Left lung (tissue), 10 donors: ENCODE results near the gene KCNA2. TPM values are rescaled to one million over a fixed set of nuclear protein-coding genes. Genes with fewer than 3 reads are reported as not detected.

Experiments
- ATAC-seq: fragments of 200-7000 bp; cut with Tn5 transposase; one replicate; pipeline ENCODE4 v1.9.1; 2020; ENCODE audit warnings: moderate library complexity
- DNase-seq, 4 donors: peaks; one replicate each; pipeline ENCODE4 v3.0.0-alpha.2; 2013 to 2020
- H3K27ac ChIP-seq, 2 donors: fragments of 200-600 bp; sonication (generic) in 1 of 2; one replicate each; pipeline versions ENCODE4 v1.5.0 to v1.8.0; 2020 to 2021
- H3K27me3 ChIP-seq, 2 donors: fragments of 200-600 bp; sonication (generic) in 1 of 2; one replicate each; pipeline versions ENCODE4 v1.5.0 to v1.8.0; 2020 to 2021
- H3K36me3 ChIP-seq, 2 donors: fragments of 200-600 bp; sonication (generic) in 1 of 2; one replicate each; pipeline versions ENCODE4 v1.5.0 to v1.8.0; 2020 to 2021
- H3K4me1 ChIP-seq, 2 donors: fragments of 200-600 bp; one replicate each; pipeline ENCODE4 v1.8.0; 2021
- H3K4me3 ChIP-seq, 2 donors: fragments of 200-600 bp; sonication (generic) in 1 of 2; one replicate each; pipeline versions ENCODE4 v1.5.0 to v1.8.0; 2020 to 2021; ENCODE audit warnings: mild to moderate bottlenecking in 1 of 2
- H3K9me3 ChIP-seq, 2 donors: fragments of 200-600 bp; sonication (generic) in 1 of 2; one replicate each; pipeline versions ENCODE4 v1.5.0 to v1.8.0; 2020 to 2021
- intact Hi-C, 2 donors: fragments of 100-400 bp; cut with DNase I; formaldehyde crosslinking; loops; one replicate each; pipeline versions ENCODE4 v1.11.2 to v1.14.2; 2022
- polyA plus RNA-seq, 6 donors: library from polyadenylated mRNA; unstranded; fragments of 120-200 nt; gene quantifications; one replicate each; pipeline ENCODE4 v1.2.1, GENCODE V29; 2013; ENCODE audit not compliant: insufficient read length in 6 of 6
- total RNA-seq, 2 donors: library from RNA; stranded (reverse); fragmentation: NEBNext Ultra II Directional; extraction: Animal tissue kit (Norgen Biotek cat#: 25700); gene quantifications; one replicate each; pipeline ENCODE4 v1.2.1, GENCODE V29; 2021
- TF ChIP-seq, protein P1 (sequence below), 2 donors: fragments of 200-600 bp; sonication (generic) in 1 of 2; IDR thresholded peaks; one replicate each; pipeline versions ENCODE4 v1.5.0 to v1.8.0; 2021; ENCODE audit warnings: antibody characterized with exemption in 2 of 2
- donor health status: DM: no; HTN: yes; CAD: no.
- donor health status: DM: no; HTN: no; CAD: no.

KCNA2 gene
- total and polyA plus RNA-seq, 8 donors, result 0.42 to 1.1 (median 0.72) TPM

DNA sequence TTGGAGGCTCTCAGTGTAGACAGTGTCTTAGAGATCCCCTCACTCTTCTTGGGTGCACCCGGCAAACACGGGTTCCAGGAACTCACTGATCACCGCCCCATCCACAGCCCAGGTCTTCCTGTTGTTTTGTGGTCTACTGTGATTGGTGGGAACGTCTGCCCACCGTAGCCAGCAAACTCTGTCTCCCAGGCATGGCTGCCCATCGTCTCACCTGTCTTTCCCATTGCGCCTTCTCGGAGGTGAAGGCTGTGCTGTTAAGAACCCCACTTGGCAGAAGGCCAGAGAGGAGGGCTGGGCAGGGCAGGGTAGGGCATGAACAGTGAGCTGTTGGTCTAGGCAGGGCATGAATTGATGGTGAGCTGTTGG is 14.1 kb upstream of the KCNA2 start:
- Histone ChIP-seq H3K9me3 (no peaks in the 10 kb centered on the region), H3K4me3 (no peak overlapping the region), H3K27me3 (peaks cover 0 to 38% of the 10 kb centered on the region in 2 donors), H3K36me3 (no peaks in the 10 kb centered on the region), H3K4me1 (peaks cover 0 to 9% of the 10 kb centered on the region in 2 donors), H3K27ac (no peak overlapping the region)
- intact Hi-C loops, result no loop called here
- ATAC-seq, result peak; percentile 4
- DNase-seq, result no peak
- TF ChIP-seq, protein P1, sequence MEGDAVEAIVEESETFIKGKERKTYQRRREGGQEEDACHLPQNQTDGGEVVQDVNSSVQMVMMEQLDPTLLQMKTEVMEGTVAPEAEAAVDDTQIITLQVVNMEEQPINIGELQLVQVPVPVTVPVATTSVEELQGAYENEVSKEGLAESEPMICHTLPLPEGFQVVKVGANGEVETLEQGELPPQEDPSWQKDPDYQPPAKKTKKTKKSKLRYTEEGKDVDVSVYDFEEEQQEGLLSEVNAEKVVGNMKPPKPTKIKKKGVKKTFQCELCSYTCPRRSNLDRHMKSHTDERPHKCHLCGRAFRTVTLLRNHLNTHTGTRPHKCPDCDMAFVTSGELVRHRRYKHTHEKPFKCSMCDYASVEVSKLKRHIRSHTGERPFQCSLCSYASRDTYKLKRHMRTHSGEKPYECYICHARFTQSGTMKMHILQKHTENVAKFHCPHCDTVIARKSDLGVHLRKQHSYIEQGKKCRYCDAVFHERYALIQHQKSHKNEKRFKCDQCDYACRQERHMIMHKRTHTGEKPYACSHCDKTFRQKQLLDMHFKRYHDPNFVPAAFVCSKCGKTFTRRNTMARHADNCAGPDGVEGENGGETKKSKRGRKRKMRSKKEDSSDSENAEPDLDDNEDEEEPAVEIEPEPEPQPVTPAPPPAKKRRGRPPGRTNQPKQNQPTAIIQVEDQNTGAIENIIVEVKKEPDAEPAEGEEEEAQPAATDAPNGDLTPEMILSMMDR (IDR thresholded peaks at IDR 0.05), result no peak

DNA sequence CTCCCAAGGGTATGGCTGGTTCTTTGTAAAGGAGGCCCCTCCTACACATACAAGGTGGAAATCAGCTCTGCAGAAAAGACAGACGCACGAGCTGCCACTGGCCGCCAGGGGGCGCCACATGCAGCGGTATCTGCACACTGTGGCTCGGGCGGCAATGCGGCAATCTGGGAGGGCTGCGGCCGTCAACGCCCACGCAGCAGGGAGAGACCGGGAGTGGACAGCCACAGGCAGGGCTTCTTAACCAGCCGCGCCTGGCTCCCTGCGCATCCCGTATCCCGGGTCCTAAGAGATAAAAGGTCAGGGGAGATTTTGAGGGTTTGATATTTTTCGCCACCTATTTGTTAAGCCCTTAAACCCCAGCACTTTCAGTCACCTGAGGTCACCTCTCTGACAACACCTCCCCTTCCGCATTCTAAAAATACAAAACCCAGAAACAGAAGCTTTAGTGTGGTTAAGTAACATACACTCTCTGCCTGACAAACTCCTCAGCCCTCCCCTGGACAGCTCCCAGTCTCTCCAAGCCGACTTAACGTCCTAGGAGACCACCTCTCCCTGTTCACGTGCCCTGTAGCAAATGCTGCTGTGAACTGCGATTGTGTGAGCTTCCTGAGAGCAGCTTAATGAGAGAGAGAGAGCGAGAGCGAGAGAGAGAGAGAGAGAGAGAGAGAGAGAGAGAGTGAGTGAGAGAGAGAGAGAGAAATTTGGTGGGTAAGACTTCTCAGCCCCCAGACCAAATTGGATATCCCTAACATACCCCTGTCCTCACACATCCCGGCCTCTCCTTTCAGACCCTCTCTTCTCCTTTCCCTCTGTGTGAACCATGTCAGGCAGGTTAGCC is 13.5 kb upstream of the KCNA2 start:
- intact Hi-C loops, result loop anchor here in 1 of 2 donors (5.0 kb wide), 2 partner anchors 97 to 163 kb away; no protein-coding TSS in a partner anchor

DNA sequence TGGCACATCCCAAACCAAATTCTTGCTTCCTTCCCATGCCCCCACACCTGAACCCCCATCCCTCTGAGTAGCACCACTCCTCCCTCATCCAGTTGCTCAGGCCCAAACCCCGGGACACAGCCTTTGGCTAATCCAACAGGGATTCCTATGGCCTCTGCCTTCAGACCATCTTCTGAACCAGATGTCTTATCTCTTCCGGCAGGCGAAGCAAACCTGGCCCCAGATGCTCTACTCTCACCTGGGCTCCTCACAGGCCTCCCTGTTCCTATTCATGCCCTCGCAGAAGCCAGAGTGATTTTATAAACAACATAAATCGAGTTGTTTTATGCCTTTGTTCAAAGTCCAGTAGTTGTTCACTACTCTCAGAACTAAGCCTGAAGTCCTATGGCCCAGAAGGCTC is 12.5 kb upstream of the KCNA2 start:
- H3K9me3 ChIP-seq, result no peaks in the 10 kb centered on the region
- DNase-seq (no peak), ATAC-seq (no peak)
- intact Hi-C loops, result loop anchor here in 1 of 2 donors (5.0 kb wide), 2 partner anchors 96 to 164 kb away; no protein-coding TSS in a partner anchor
- no peak overlapping the region for H3K27ac ChIP-seq
- TF ChIP-seq, protein P1 (IDR thresholded peaks at IDR 0.05), result no peak
- H3K27me3 ChIP-seq, result peaks cover 0 to 38% of the 10 kb centered on the region in 2 donors
- no peaks in the 10 kb centered on the region for H3K36me3 ChIP-seq
- no peak overlapping the region for H3K4me3 ChIP-seq
- peaks cover 0 to 9% of the 10 kb centered on the region in 2 donors for H3K4me1 ChIP-seq

More for the DNA sequence above, 13.5 kb upstream of the KCNA2 start:
- Histone ChIP-seq H3K27ac (peak overlapping the region in 1 of 2 donors; percentile 20), H3K36me3 (no peaks in the 10 kb centered on the region), H3K9me3 (no peaks in the 10 kb centered on the region), H3K4me3 (peak overlapping the region; percentile 3 to 30), H3K27me3 (peaks cover 0 to 38% of the 10 kb centered on the region in 2 donors), H3K4me1 (peaks cover 0 to 9% of the 10 kb centered on the region in 2 donors)
- TF ChIP-seq, protein P1 (IDR thresholded peaks at IDR 0.05), result peak; percentile 92 to 94
- ATAC-seq (peak; percentile 97), DNase-seq (peak; percentile 51 to 98 (median 86))

DNA sequence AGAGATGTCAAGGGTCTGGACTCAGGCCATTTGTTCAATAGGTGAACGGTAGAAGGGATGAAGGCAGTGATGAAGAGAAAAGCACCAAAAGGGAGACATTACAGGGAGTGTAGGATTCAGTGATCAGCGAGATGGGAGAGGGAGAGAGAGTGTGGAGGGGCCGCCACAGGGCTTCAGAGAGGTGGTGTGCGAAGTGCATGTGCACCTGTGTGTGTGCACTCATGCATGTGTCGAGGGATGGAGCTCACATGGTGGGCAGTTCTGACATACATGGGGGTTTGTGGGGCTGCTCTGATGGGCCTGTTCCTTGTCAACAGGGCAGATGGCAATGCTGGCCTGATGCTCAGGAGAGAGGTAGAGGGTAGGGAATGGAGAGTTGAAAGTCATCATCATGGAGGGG is 11.4 kb upstream of the KCNA2 start:
- ATAC-seq (no peak), DNase-seq (no peak)
- H3K27me3 ChIP-seq, result peaks cover 0 to 38% of the 10 kb centered on the region in 2 donors
- no peak overlapping the region for H3K4me3 ChIP-seq
- H3K27ac ChIP-seq, result no peak overlapping the region
- peaks cover 0 to 9% of the 10 kb centered on the region in 2 donors for H3K4me1 ChIP-seq
- TF ChIP-seq, protein P1 (IDR thresholded peaks at IDR 0.05), result no peak
- intact Hi-C loops, result loop anchor here in 1 of 2 donors (5.0 kb wide), 2 partner anchors 95 to 165 kb away; no protein-coding TSS in a partner anchor
- no peaks in the 10 kb centered on the region for H3K36me3 ChIP-seq
- no peaks in the 10 kb centered on the region for H3K9me3 ChIP-seq

GRCh38 chr1:110617116-110617515 is 11.0 kb upstream of the KCNA2 start:
- peaks cover 0 to 42% of the 10 kb centered on the region in 2 donors for H3K27me3 ChIP-seq
- H3K27ac ChIP-seq, result no peak overlapping the region
- H3K4me3 ChIP-seq, result no peak overlapping the region
- TF ChIP-seq, protein P1 (IDR thresholded peaks at IDR 0.05), result no peak
- ATAC-seq, result no peak
- H3K9me3 ChIP-seq, result no peaks in the 10 kb centered on the region
- intact Hi-C loops, result loop anchor here in 1 of 2 donors (5.0 kb wide), 2 partner anchors 95 to 165 kb away; no protein-coding TSS in a partner anchor
- no peak for DNase-seq
- peaks cover 0 to 9% of the 10 kb centered on the region in 2 donors for H3K4me1 ChIP-seq
- no peaks in the 10 kb centered on the region for H3K36me3 ChIP-seq
